Endodermal cell (in vitro differentiated cells): ENCODE measurements around the gene CDH4. TPM values are rescaled to one million over a fixed set of nuclear protein-coding genes. Genes with fewer than 3 reads are reported as not detected.

ENCODE experiments used
- DNase-seq: peaks from one replicate; pipeline ENCODE4 v3.0.0-alpha.2; 2017
- H3K27ac ChIP-seq: 2 replicates; pipeline ENCODE4 v1.5.1; 2013; ENCODE audit warnings: mild to moderate bottlenecking, low read depth, low read length, moderate library complexity
- H3K27me3 ChIP-seq: 2 replicates; pipeline ENCODE4 v1.6.1; 2013; ENCODE audit warnings: mild to moderate bottlenecking, low read length, moderate library complexity; ENCODE audit not compliant: insufficient read depth, control insufficient read depth, poor library complexity, severe bottlenecking
- H3K36me3 ChIP-seq: 2 replicates; pipeline ENCODE4 v1.7.0; 2013; ENCODE audit warnings: mild to moderate bottlenecking, low read length, moderate library complexity; ENCODE audit not compliant: control insufficient read depth, insufficient read depth
- H3K4me1 ChIP-seq: one replicate; pipeline ENCODE4 v1.7.0; 2013; ENCODE audit warnings: low read length; ENCODE audit not compliant: control insufficient read depth, insufficient read depth
- H3K4me3 ChIP-seq: 2 replicates; pipeline ENCODE4 v1.5.1; 2013; ENCODE audit warnings: mild to moderate bottlenecking, low read length, moderate library complexity
- H3K9ac ChIP-seq: 2 replicates; pipeline ENCODE4 v1.6.1; 2013; ENCODE audit warnings: mild to moderate bottlenecking, low read length, moderate library complexity; ENCODE audit not compliant: poor library complexity, severe bottlenecking; ENCODE audit errors: extremely low read depth
- H3K9me3 ChIP-seq: 2 replicates; pipeline ENCODE4 v1.6.1; 2013; ENCODE audit warnings: mild to moderate bottlenecking, low read length, moderate library complexity; ENCODE audit not compliant: control insufficient read depth
- H3K27ac Mint-ChIP-seq: 2 replicates; pipeline ENCODE4 v1.8.0; 2020; ENCODE audit warnings: mixed read lengths
- H3K27me3 Mint-ChIP-seq: 2 replicates; pipeline ENCODE4 v1.8.0; 2021; ENCODE audit warnings: mild to moderate bottlenecking, mixed read lengths; ENCODE audit not compliant: insufficient read depth
- H3K36me3 Mint-ChIP-seq: 2 replicates; pipeline ENCODE4 v1.8.0; 2020; ENCODE audit warnings: low read depth, mixed read lengths
- H3K4me1 Mint-ChIP-seq: 2 replicates; pipeline ENCODE4 v1.8.0; 2020; ENCODE audit warnings: mixed read lengths
- H3K4me3 Mint-ChIP-seq: 2 replicates; pipeline ENCODE4 v1.8.0; 2020; ENCODE audit warnings: mild to moderate bottlenecking, moderate library complexity, mixed read lengths
- H3K9me3 Mint-ChIP-seq: 2 replicates; pipeline ENCODE4 v1.8.0; 2020; ENCODE audit warnings: mild to moderate bottlenecking, mixed read lengths
- CTCF ChIP-seq: fragments of 200-600 bp; sonication (generic); conservative IDR thresholded peaks from 2 replicates; pipeline ENCODE4 v1.5.0; 2021; ENCODE audit warnings: antibody characterized with exemption, mild to moderate bottlenecking
- WGBS, 2 experiments: methylation state at CpG; one replicate each; pipeline versions ENCODE4 v1.1.5 to v1.1.7; 2013; ENCODE audit warnings: missing lambda C conversion rate in 2 of 2, mixed read lengths in 1 of 2; ENCODE audit not compliant: insufficient coverage in 1 of 2, insufficient read length in 1 of 2; 5-methylcytosine and 5-hydroxymethylcytosine counted together
- total RNA-seq, 2 donors: library from RNA; stranded (reverse); fragmentation: NEBNext Ultra II Directional in 1 of 2; extraction: Animal tissue kit (Norgen Biotek cat#: 25700) in 1 of 2; gene quantifications; 2 replicates in 1 of 2; 3 replicates in 1 of 2; pipeline ENCODE4 v1.2.1, GENCODE V29; 2021

CDH4 gene
- total RNA-seq, 2 donors from 2014 or later, result 1.8 to 5.8 TPM

DNA sequence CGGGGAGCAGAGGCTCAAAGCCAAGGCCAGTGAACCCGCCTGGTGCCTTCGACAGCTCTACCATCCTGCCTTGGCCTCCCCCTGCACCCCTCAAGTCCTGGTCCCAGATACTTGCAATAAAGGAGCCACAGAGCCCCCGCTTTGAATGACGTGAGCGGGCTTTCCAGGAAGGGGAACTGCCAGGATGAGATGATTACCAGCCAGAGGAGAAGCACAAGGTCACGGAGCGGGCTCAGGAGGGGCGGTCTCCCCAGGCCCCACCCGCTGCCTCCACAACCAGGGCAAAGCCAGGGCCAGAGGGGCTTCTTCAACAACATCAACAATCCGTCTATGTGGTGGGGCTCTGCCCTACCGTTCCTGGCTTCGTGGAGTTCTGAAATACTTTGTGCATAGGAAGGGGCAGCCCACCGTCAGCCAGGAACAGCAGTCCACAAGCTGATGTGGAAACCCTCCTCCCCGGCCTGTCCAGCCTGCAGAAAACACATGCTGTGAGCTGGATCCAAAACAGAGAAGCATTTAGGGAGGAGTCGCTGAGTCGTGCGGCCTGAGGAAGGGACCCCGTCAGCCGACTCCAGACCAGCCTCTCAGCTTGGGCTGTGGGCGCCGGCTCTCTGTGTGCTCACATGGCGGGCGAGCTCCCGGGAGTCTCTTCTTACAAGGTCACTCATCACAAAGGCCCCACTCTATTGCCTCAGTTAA, 392.5 kb downstream of the CDH4 start:
- H3K27me3 ChIP-seq, result no peaks in the 10 kb centered on the region

GRCh38 chr20:61645732-61646131, 393.7 kb downstream of the CDH4 start:
- H3K36me3 Mint-ChIP-seq, result no peaks in the 10 kb centered on the region
- Histone ChIP-seq H3K27me3 (no peaks in the 10 kb centered on the region), H3K9me3 (peaks cover 7% of the 10 kb centered on the region), H3K4me1 (no peaks in the 10 kb centered on the region), H3K36me3 (no peaks in the 10 kb centered on the region), H3K4me3 (no peak overlapping the region), H3K9ac (no peak overlapping the region), H3K27ac (no peak overlapping the region)
- WGBS, 2 experiments, result 86 to 100% methylated on average over 1 of the region's 1 CpG
- no peaks in the 10 kb centered on the region for H3K9me3 Mint-ChIP-seq
- no peak for DNase-seq
- no peak overlapping the region for H3K27ac Mint-ChIP-seq
- H3K4me3 Mint-ChIP-seq, result no peak overlapping the region
- H3K4me1 Mint-ChIP-seq, result peaks cover 9% of the 10 kb centered on the region
- H3K27me3 Mint-ChIP-seq, result peaks cover 19% of the 10 kb centered on the region
- no peak for TF ChIP-seq CTCF

More for the DNA sequence above, 392.5 kb downstream of the CDH4 start:
- peaks cover 9% of the 10 kb centered on the region for H3K4me1 Mint-ChIP-seq
- TF ChIP-seq CTCF, result no peak
- WGBS, 2 experiments, result 91 to 97% methylated on average over 6 to 25 of the region's 25 CpGs
- Histone ChIP-seq H3K4me1 (no peaks in the 10 kb centered on the region), H3K9ac (no peak overlapping the region), H3K27ac (no peak overlapping the region), H3K36me3 (no peaks in the 10 kb centered on the region), H3K9me3 (peaks cover 7% of the 10 kb centered on the region), H3K4me3 (no peak overlapping the region)
- H3K27ac Mint-ChIP-seq, result no peak overlapping the region
- no peaks in the 10 kb centered on the region for H3K36me3 Mint-ChIP-seq
- no peaks in the 10 kb centered on the region for H3K9me3 Mint-ChIP-seq
- no peak overlapping the region for H3K4me3 Mint-ChIP-seq
- DNase-seq, result no peak
- peaks cover 19% of the 10 kb centered on the region for H3K27me3 Mint-ChIP-seq

- Mint-ChIP-seq H3K4me1 (peaks cover 9% of the 10 kb centered on the region), H3K27ac (no peak overlapping the region), H3K36me3 (no peaks in the 10 kb centered on the region), H3K27me3 (peaks cover 19% of the 10 kb centered on the region), H3K9me3 (no peaks in the 10 kb centered on the region), H3K4me3 (no peak overlapping the region)
- no peak for DNase-seq
- no peak overlapping the region for H3K4me3 ChIP-seq
- H3K27ac ChIP-seq, result no peak overlapping the region
- H3K4me1 ChIP-seq, result no peaks in the 10 kb centered on the region
- no peak overlapping the region for H3K9ac ChIP-seq
- H3K36me3 ChIP-seq, result no peaks in the 10 kb centered on the region
- no peaks in the 10 kb centered on the region for H3K27me3 ChIP-seq
- no peak for TF ChIP-seq CTCF
- WGBS, 2 experiments, result 92 to 94% methylated on average over 6 to 8 of the region's 8 CpGs
- peaks cover 7% of the 10 kb centered on the region for H3K9me3 ChIP-seq
Measured at GRCh38 chr20:61646453-61646852, 394.4 kb downstream of the CDH4 start.
